IMR-90 (cell line): ENCODE measurements around the gene CHL1. TPM values are rescaled to one million over a fixed set of nuclear protein-coding genes. Genes with fewer than 3 reads are reported as not detected.

Experiments
- ATAC-seq: fragments of 200-7000 bp; cut with Tn5 transposase; 2 replicates; pipeline ENCODE4 v1.9.1; 2020; ENCODE audit warnings: low read depth, mild to moderate bottlenecking, moderate library complexity
- BruUV-seq: library from RNA; stranded (reverse); fragments of 400-500 nt; replicated peaks from 2 replicates; lab custom pipeline; 2021; lab: Mats Ljungman, UMichigan
- CTCF ChIA-PET: fragments of 300-600 bp; formaldehyde crosslinking; extraction: SDS; loops from one replicate; lab custom pipeline; 2021; ENCODE audit warnings: antibody characterized with exemption; lab: Yijun Ruan, JAX
- POLR2A ChIA-PET: fragments of 300-600 bp; sonication (Branson Sonifier 250); formaldehyde crosslinking; loops from one replicate; lab custom pipeline; 2022; ENCODE audit warnings: antibody characterized with exemption; ENCODE audit not compliant: unreplicated experiment; lab: Charles Lee
- DNase-seq: peaks from one replicate; pipeline ENCODE4 v3.0.0; 2013
- H2AFZ ChIP-seq: replicated peaks from 2 replicates; pipeline ENCODE3; 2013; ENCODE audit warnings: low read length, mild to moderate bottlenecking; ENCODE audit not compliant: poor library complexity
- H2AK5ac ChIP-seq: 2 replicates; pipeline ENCODE4 v1.6.1; 2013; ENCODE audit warnings: low read depth, low read length, inconsistent platforms
- H2AK9ac ChIP-seq: replicated peaks from 2 replicates; pipeline ENCODE3; 2013; ENCODE audit warnings: mild to moderate bottlenecking, low read depth, low read length, moderate library complexity; ENCODE audit not compliant: poor library complexity
- H2BK120ac ChIP-seq: 2 replicates; pipeline ENCODE4 v1.6.1; 2013; ENCODE audit warnings: low read depth, low read length, inconsistent platforms
- H2BK15ac ChIP-seq: 3 replicates; pipeline ENCODE4 v1.6.1; 2013; ENCODE audit warnings: low read depth, low read length, inconsistent platforms
- H2BK20ac ChIP-seq: 2 replicates; pipeline ENCODE4 v1.6.1; 2013; ENCODE audit warnings: low read depth, mild to moderate bottlenecking, inconsistent platforms, low read length, moderate library complexity
- H2BK5ac ChIP-seq: 2 replicates; pipeline ENCODE4 v1.6.1; 2013; ENCODE audit warnings: mild to moderate bottlenecking, low read depth, low read length, inconsistent platforms; ENCODE audit not compliant: poor library complexity, severe bottlenecking
- H3K14ac ChIP-seq: replicated peaks from 2 replicates; pipeline ENCODE4 v1.6.1; 2013; ENCODE audit warnings: low read depth, low read length, inconsistent platforms
- H3K18ac ChIP-seq: 2 replicates; pipeline ENCODE4 v1.6.1; 2013; ENCODE audit warnings: low read depth, low read length, control low read depth
- H3K23ac ChIP-seq: 2 replicates; pipeline ENCODE4 v1.6.1; 2013; ENCODE audit warnings: low read depth, low read length, inconsistent platforms
- H3K27ac ChIP-seq: 2 replicates; pipeline ENCODE4 v1.5.1; 2013; ENCODE audit warnings: mild to moderate bottlenecking, control low read depth, low read length; ENCODE audit not compliant: insufficient read depth
- H3K27me3 ChIP-seq: 2 replicates; pipeline ENCODE4 v1.6.1; 2013; ENCODE audit warnings: low read length; ENCODE audit not compliant: control insufficient read depth, insufficient read depth
- H3K36me3 ChIP-seq: 2 replicates; pipeline ENCODE4 v1.6.1; 2013; ENCODE audit warnings: low read length, mixed read lengths; ENCODE audit not compliant: control insufficient read depth, insufficient read depth
- H3K4ac ChIP-seq: 2 replicates; pipeline ENCODE4 v1.6.1; 2013; ENCODE audit warnings: low read depth, low read length, inconsistent platforms
- H3K4me1 ChIP-seq: 2 replicates; pipeline ENCODE4 v1.6.1; 2013; ENCODE audit warnings: low read length, mixed read lengths; ENCODE audit not compliant: control insufficient read depth, insufficient read depth
- H3K4me2 ChIP-seq: 2 replicates; pipeline ENCODE4 v1.6.1; 2013; ENCODE audit warnings: low read depth, mild to moderate bottlenecking, control low read depth, low read length, moderate library complexity
- H3K4me3 ChIP-seq: 2 replicates; pipeline ENCODE4 v1.5.1; 2013; ENCODE audit warnings: low read depth, mild to moderate bottlenecking, control low read depth, low read length, moderate library complexity; ENCODE audit not compliant: insufficient read depth
- H3K56ac ChIP-seq: 2 replicates; pipeline ENCODE4 v1.6.1; 2013; ENCODE audit warnings: low read length, inconsistent platforms; ENCODE audit not compliant: insufficient read depth; ENCODE audit errors: extremely low read depth
- H3K79me1 ChIP-seq, 2 experiments: 2 replicates each; pipeline ENCODE4 v1.6.1; 2013; ENCODE audit warnings: low read length in 2 of 2, inconsistent platforms in 1 of 2, low read depth in 1 of 2
- H3K9ac ChIP-seq: 2 replicates; pipeline ENCODE4 v1.6.1; 2013; ENCODE audit warnings: low read depth, low read length, control low read depth
- H3K9me1 ChIP-seq: 2 replicates; pipeline ENCODE4 v1.6.1; 2013; ENCODE audit warnings: low read length, inconsistent platforms; ENCODE audit not compliant: insufficient read depth
- H3K9me3 ChIP-seq: 2 replicates; pipeline ENCODE4 v1.6.1; 2013; ENCODE audit warnings: low read length; ENCODE audit not compliant: control insufficient read depth, insufficient read depth
- H4K20me1 ChIP-seq: 2 replicates; pipeline ENCODE4 v1.6.1; 2013; ENCODE audit warnings: low read length, inconsistent platforms; ENCODE audit not compliant: insufficient read depth
- H4K5ac ChIP-seq: 2 replicates; pipeline ENCODE4 v1.6.1; 2013; ENCODE audit warnings: mild to moderate bottlenecking, low read depth, low read length, control low read depth
- H4K8ac ChIP-seq, 2 experiments: 2 replicates each; pipeline ENCODE4 v1.6.1; 2013; ENCODE audit warnings: low read depth in 2 of 2, low read length in 2 of 2, control low read depth in 1 of 2, inconsistent platforms in 1 of 2
- H4K91ac ChIP-seq: 2 replicates; pipeline ENCODE4 v1.6.1; 2013; ENCODE audit warnings: low read depth, low read length, inconsistent platforms; ENCODE audit not compliant: insufficient read depth
- BHLHE40 ChIP-seq: fragments of 150-350 bp; IDR thresholded peaks from 2 replicates; pipeline ENCODE4 v1.6.1; 2016; ENCODE audit warnings: mild to moderate bottlenecking, low read depth, low read length
- MAZ ChIP-seq: IDR thresholded peaks from 2 replicates; pipeline ENCODE4 v1.6.1; 2012; ENCODE audit warnings: low read depth, mild to moderate bottlenecking, low read length, improper control_type of control experiment, moderate library complexity, borderline replicate concordance
- RAD21 ChIP-seq: IDR thresholded peaks from 2 replicates; pipeline ENCODE4 v1.6.1; 2012; ENCODE audit warnings: low read length, improper control_type of control experiment
- RCOR1 ChIP-seq: IDR thresholded peaks from 2 replicates; pipeline ENCODE4 v1.6.1; 2012; ENCODE audit warnings: mild to moderate bottlenecking, low read length, improper control_type of control experiment; ENCODE audit not compliant: insufficient replicate concordance
- WGBS, 2 experiments: methylation state at CpG; one replicate each; pipeline versions ENCODE4 v1.1.5 to v1.1.7; 2013; ENCODE audit warnings: missing lambda C conversion rate in 2 of 2; ENCODE audit not compliant: insufficient read length in 1 of 2; ENCODE audit errors: extremely low coverage in 2 of 2; 5-methylcytosine and 5-hydroxymethylcytosine counted together
- dilution Hi-C: fragments of 300-500 bp; cut with HindIII; formaldehyde crosslinking; loops from one replicate; pipeline ENCODE4 v1.14.3; 2018; ENCODE audit warnings: low sequenced_read_pairs; ENCODE audit not compliant: unreplicated experiment
- in situ Hi-C: fragments of 300-500 bp; cut with MboI; formaldehyde crosslinking; loops from 3 replicates; pipeline ENCODE4 v1.14.3; 2019; ENCODE audit warnings: low sequenced_read_pairs, inconsistent platforms, mixed read lengths
- intact Hi-C: fragments of 100-400 bp; cut with micrococcal nuclease; formaldehyde crosslinking; loops from 2 replicates; pipeline ENCODE4 v1.10.0; 2022
- polyA plus RNA-seq, 3 experiments: library from polyadenylated mRNA; depleted of rRNA; stranded (reverse); fragments of >200 nt; gene quantifications; 2 replicates each; pipeline ENCODE4 v1.2.3, GENCODE V29; 2012; ENCODE audit warnings: low replicate concordance in 1 of 3
- total RNA-seq: library from RNA; depleted of rRNA; stranded (reverse); fragments of >200 nt; gene quantifications from 2 replicates; pipeline ENCODE4 v1.2.3, GENCODE V29; 2012

The CHL1 gene
- total and polyA plus RNA-seq, 2 of the 4 experiments (the other 2 are of a cell fraction): 0.38 to 1.6 TPM

DNA sequence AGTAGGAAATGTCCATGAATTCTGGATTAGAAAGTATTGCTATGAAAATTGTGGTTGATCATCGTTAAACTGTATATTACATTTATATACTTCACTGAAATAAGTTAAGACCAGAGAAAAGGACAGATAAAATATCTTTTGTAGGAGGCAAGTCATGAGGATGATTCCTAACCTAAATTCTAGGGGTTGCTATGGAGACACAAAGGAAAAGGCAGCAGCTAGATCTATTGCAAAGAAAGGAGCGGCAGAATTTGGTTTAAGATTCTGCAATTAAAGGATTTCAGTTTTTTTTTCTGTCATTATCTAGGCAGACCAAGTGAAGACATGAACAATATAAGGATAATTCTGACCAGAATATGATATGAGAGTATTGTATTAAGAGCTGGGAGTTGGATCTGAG lies 136.1 kb downstream of the CHL1 start:
- no peaks in the 10 kb centered on the region for H3K27me3 ChIP-seq
- no peak overlapping the region for H2BK120ac ChIP-seq
- no peak overlapping the region for H2BK5ac ChIP-seq
- no peak overlapping the region for H3K27ac ChIP-seq
- H3K9ac ChIP-seq: no peak overlapping the region
- ATAC-seq (no peak), DNase-seq (no peak)
- ChIA-PET POLR2A (no interaction called here), CTCF (interaction anchor here (1.0 kb wide), 2 partner anchors 13 to 22 kb away, joined by 3 read pairs; no protein-coding TSS in a partner anchor)
- H2AK9ac ChIP-seq: no peak overlapping the region
- no peaks in the 10 kb centered on the region for H4K20me1 ChIP-seq
- no peak overlapping the region for H2AFZ ChIP-seq
- no peak overlapping the region for H2AK5ac ChIP-seq
- no peaks in the 10 kb centered on the region for H3K79me1 ChIP-seq
- dilution Hi-C loops (no loop called here), intact Hi-C loops (no loop called here), in situ Hi-C loops (no loop called here)
- WGBS, 2 experiments: no CpG with 5 or more reads among the region's 2 CpGs
- H3K14ac ChIP-seq: no peak overlapping the region
- H2BK20ac ChIP-seq: no peak overlapping the region
- H3K4me2 ChIP-seq: no peak overlapping the region
- no peak overlapping the region for H3K56ac ChIP-seq
- H3K4me1 ChIP-seq: no peaks in the 10 kb centered on the region
- H3K9me3 ChIP-seq: no peaks in the 10 kb centered on the region; the same call in 1 of the 2 replicates
- TF ChIP-seq RCOR1 (no peak), BHLHE40 (no peak), RAD21 (no peak), MAZ (no peak)
- H2BK15ac ChIP-seq: no peak overlapping the region
- no peak overlapping the region for H3K4me3 ChIP-seq
- H3K4ac ChIP-seq: no peak overlapping the region
- H4K5ac ChIP-seq: no peak overlapping the region
- no peaks in the 10 kb centered on the region for H3K36me3 ChIP-seq
- H3K23ac ChIP-seq: no peak overlapping the region
- BruUV-seq: no TSS peak
- H4K91ac ChIP-seq: no peak overlapping the region
- H3K18ac ChIP-seq: no peak overlapping the region
- H4K8ac ChIP-seq: no peak overlapping the region
- H3K9me1 ChIP-seq: no peaks in the 10 kb centered on the region
